K562 (cell line): ENCODE results near the gene ARL3. TPM values are rescaled to one million over a fixed set of nuclear protein-coding genes. Genes with fewer than 3 reads are reported as not detected.

Experiments
- ATAC-seq: fragments of 200-7000 bp; cut with Tn5 transposase; 3 replicates; pipeline ENCODE4 v1.9.1; 2020; ENCODE audit warnings: moderate library complexity
- BruUV-seq: library from RNA; stranded (reverse); fragments of 400-500 nt; replicated peaks from 2 replicates; lab custom pipeline; 2021; lab: Mats Ljungman, UMichigan
- CTCF ChIA-PET: fragments of 300-600 bp; formaldehyde crosslinking; extraction: SDS; loops from one replicate; lab custom pipeline; 2021; ENCODE audit warnings: low intra/inter-chr PET ratio; lab: Yijun Ruan, JAX
- POLR2A ChIA-PET: fragments of 300-600, 350-650 bp; sonication (Branson Sonifier 250); formaldehyde crosslinking; extraction: SDS; loops from one replicate; lab custom pipeline; 2021; ENCODE audit warnings: antibody characterized with exemption, inconsistent platforms; lab: Yijun Ruan, JAX
- DNase-seq, 4 experiments: peaks; one replicate each; pipeline versions ENCODE4 v3.0.0 to v3.0.0-alpha.2; 2011 to 2018; ENCODE audit warnings: low spot score in 3 of 4, mixed read lengths in 3 of 4; ENCODE audit errors: extremely low read depth in 1 of 4
- FAIRE-seq: peaks from 2 replicates; lab custom pipeline; 2011; peaks lifted over from hg19 to GRCh38; lab: Jason Lieb, UNC
- H2AFZ ChIP-seq: 2 replicates; pipeline ENCODE4 v1.6.0; 2011; ENCODE audit warnings: low read depth, low read length, control low read depth, inconsistent platforms
- H3K27ac ChIP-seq: fragments of 200-600 bp; 3 replicates; pipeline ENCODE4 v1.8.0; 2011; ENCODE audit warnings: low read depth, mild to moderate bottlenecking, control low read depth, inconsistent platforms, low read length, moderate library complexity, mixed read lengths; ENCODE audit errors: extremely low read depth
- H3K27me3 ChIP-seq, 2 experiments: fragments of 300-600 bp in 1 of 2; 2 replicates in 1 of 2; 3 replicates in 1 of 2; pipeline versions ENCODE4 v1.6.0 to v1.8.0; 2011; ENCODE audit warnings: inconsistent platforms in 2 of 2, low read length in 2 of 2, mild to moderate bottlenecking in 1 of 2, mixed read lengths in 1 of 2, moderate library complexity in 1 of 2; ENCODE audit not compliant: control insufficient read depth in 2 of 2, insufficient read depth in 2 of 2
- H3K36me3 ChIP-seq: fragments of 300-600 bp; 3 replicates; pipeline ENCODE4 v1.8.0; 2011; ENCODE audit warnings: mild to moderate bottlenecking, low read length, inconsistent platforms; ENCODE audit not compliant: control insufficient read depth, insufficient read depth
- H3K4me1 ChIP-seq, 2 experiments: fragments of 200-600 bp in 1 of 2; replicated peaks in 1 of 2; 2 replicates in 1 of 2; 3 replicates in 1 of 2; pipeline versions ENCODE4 v1.5.1 to v1.8.0; 2011; ENCODE audit warnings: inconsistent platforms in 2 of 2, low read length in 2 of 2, mild to moderate bottlenecking in 1 of 2, mixed read lengths in 1 of 2, moderate library complexity in 1 of 2; ENCODE audit not compliant: control insufficient read depth in 2 of 2, insufficient read depth in 2 of 2
- H3K4me2 ChIP-seq: 2 replicates; pipeline ENCODE4 v1.6.1; 2011; ENCODE audit warnings: low read length, control low read depth, inconsistent platforms, mixed read lengths; ENCODE audit not compliant: insufficient read depth
- H3K4me3 ChIP-seq: fragments of 200-600 bp; sonication (generic), shearing (Covaris generic); 2 replicates; pipeline ENCODE4 v1.5.1; 2016; ENCODE audit warnings: control low read depth, inconsistent platforms
- H3K79me2 ChIP-seq: fragments of 200-600 bp; 3 replicates; pipeline ENCODE4 v1.8.0; 2011; ENCODE audit warnings: low read length, inconsistent platforms; ENCODE audit not compliant: control insufficient read depth, insufficient read depth
- H3K9ac ChIP-seq, 2 experiments: 2 replicates each; pipeline versions ENCODE4 v1.6.0 to v1.6.1; 2011; ENCODE audit warnings: low read depth in 2 of 2, low read length in 2 of 2, control low read depth in 1 of 2, inconsistent platforms in 1 of 2, mild to moderate bottlenecking in 1 of 2, mixed read lengths in 1 of 2; ENCODE audit not compliant: insufficient read depth in 1 of 2
- H3K9me1 ChIP-seq: one replicate; pipeline ENCODE4 v1.6.0; 2011; ENCODE audit warnings: inconsistent platforms, mild to moderate bottlenecking, low read length, moderate library complexity; ENCODE audit not compliant: control insufficient read depth, insufficient read depth
- H3K9me3 ChIP-seq: replicated peaks from 2 replicates; pipeline ENCODE4 v1.5.1; 2011; ENCODE audit warnings: low read depth, low read length, inconsistent platforms; ENCODE audit not compliant: control insufficient read depth, insufficient read depth
- H4K20me1 ChIP-seq: replicated peaks from 2 replicates; pipeline ENCODE4 v1.6.1; 2011; ENCODE audit warnings: low read length, inconsistent platforms, mixed read lengths; ENCODE audit not compliant: control insufficient read depth, insufficient read depth
- PTRF ChIP-seq: fragments of 450-650 bp; IDR thresholded peaks from 2 replicates; pipeline ENCODE4 v1.6.1; 2016; ENCODE audit warnings: mild to moderate bottlenecking, missing genetic modification characterization, missing compliant biosample characterization
- SMARCB1 ChIP-seq: IDR thresholded peaks from 2 replicates; pipeline ENCODE4 v1.6.1; 2011; ENCODE audit warnings: improper control_type of control experiment, low read depth; ENCODE audit not compliant: insufficient read length
- ZNF75A ChIP-seq: fragments of 450-650 bp; formaldehyde crosslinking; IDR thresholded peaks from 2 replicates; pipeline ENCODE4 v1.4.0; 2020; ENCODE audit warnings: mild to moderate bottlenecking
- WGBS: fragments of 100-300 bp; shearing (Covaris generic); methylation state at CpG from one replicate; pipeline ENCODE4 v1.1.6; 2016; ENCODE audit warnings: low coverage, mixed read lengths; ENCODE audit not compliant: insufficient coverage; ENCODE audit errors: missing lambda C conversion rate; 5-methylcytosine and 5-hydroxymethylcytosine counted together
- in situ Hi-C: fragments of 300-500 bp; cut with MboI; formaldehyde crosslinking; loops from 4 replicates; pipeline ENCODE4 v1.15.0; 2018; ENCODE audit warnings: inconsistent platforms, mixed read lengths
- intact Hi-C: fragments of 100-400 bp; cut with micrococcal nuclease; formaldehyde crosslinking; loops from 2 replicates; pipeline ENCODE4 v1.14.2; 2022
- polyA plus RNA-seq, 8 experiments: library from polyadenylated mRNA; depleted of rRNA in 4 of 8; stranded (reverse) in 5 of 8; unstranded in 3 of 8; fragments of >200 nt; fragmentation: Nextera tagmentation in 2 of 8; fragmentation: Illumina TruSeq in 1 of 8; extraction: Ambion mirVana in 2 of 8; extraction: Trizol in 1 of 8; gene quantifications; 2 replicates each; pipeline versions ENCODE4 v1.2.1 to v1.2.3, GENCODE V29; 2011 to 2014; ENCODE audit warnings: inconsistent platforms in 1 of 8, missing spikeins in 1 of 8
- total RNA-seq, 7 experiments: library from RNA; depleted of rRNA in 6 of 7; stranded (reverse); fragments of >200 nt in 6 of 7; fragmentation: Illumina TruSeq in 2 of 7; extraction: Trizol in 2 of 7; gene quantifications; 2 replicates each; pipeline versions ENCODE4 v1.2.1 to v1.2.3, GENCODE V29; 2011 to 2021; ENCODE audit warnings: low replicate concordance in 1 of 7

ARL3 gene
- total and polyA plus RNA-seq, 9 of the 15 experiments (the other 6 are each of a cell fraction or from before 2014, with no cell fraction given): 2.9 to 8.9 (median 4.8) TPM

GRCh38 chr10:102624094-102624493 is 90.1 kb downstream of the ARL3 start:
- H3K36me3 ChIP-seq: no peaks in the 10 kb centered on the region
- FAIRE-seq (no peak), DNase-seq (no peak), ATAC-seq (no peak)
- ChIA-PET CTCF (no interaction called here), POLR2A (interaction anchor here (0.7 kb wide), 1 partner anchor 24 kb away, joined by 3 read pairs; no protein-coding TSS in a partner anchor)
- H3K9me3 ChIP-seq: no peaks in the 10 kb centered on the region
- H3K4me2 ChIP-seq: no peak overlapping the region
- peaks cover 2 to 25% of the 10 kb centered on the region in 2 experiments; a peak in 3 of 5 replicates for H3K4me1 ChIP-seq
- no peak overlapping the region for H2AFZ ChIP-seq
- no peak for TF ChIP-seq SMARCB1
- TF ChIP-seq PTRF (tag): no peak
- peak; percentile 92 for TF ChIP-seq ZNF75A (CRISPR knock-in tag)
- 36% methylated on average over 3 of the region's 3 CpGs for WGBS
- no peak overlapping the region for H3K9ac ChIP-seq
- H4K20me1 ChIP-seq: no peaks in the 10 kb centered on the region
- BruUV-seq: no TSS peak
- H3K27ac ChIP-seq: no peak overlapping the region
- intact Hi-C loops: no loop called here
- H3K9me1 ChIP-seq: no peaks in the 10 kb centered on the region
- H3K79me2 ChIP-seq: no peaks in the 10 kb centered on the region
- H3K4me3 ChIP-seq: no peak overlapping the region
- in situ Hi-C loops: loop anchor here (25.0 kb wide), 1 partner anchor 787 kb away; the partner anchor contains the start of gene KCNIP2
- no peaks in the 10 kb centered on the region for H3K27me3 ChIP-seq

Other genes with a start within 250 kb of the ARL3 start
Only the 7 nearest of the 9 such genes appear.
- 13.4 and 14.1 TPM in 2 replicates for gene TRIM8, start 69.9 kb downstream of the ARL3 start, total RNA-seq (2014; rRNA removed)
- gene TRIM8, start 69.9 kb downstream of the ARL3 start, total RNA-seq (2014; rRNA removed; fragmentation: Illumina TruSeq; extraction: Trizol): 7.3 and 7.5 TPM in 2 replicates
- 8.9 and 9.7 TPM in 2 replicates for gene TRIM8, start 69.9 kb downstream of the ARL3 start, total RNA-seq (2015; rRNA removed; fragmentation: Illumina TruSeq; extraction: Trizol)
- gene TRIM8, start 69.9 kb downstream of the ARL3 start, total RNA-seq (2021): 26.0 and 27.2 TPM in 2 replicates
- gene TRIM8, start 69.9 kb downstream of the ARL3 start, polyA plus RNA-seq (2011; rRNA removed): 9.1 and 11.2 TPM in 2 replicates
- gene TRIM8, start 69.9 kb downstream of the ARL3 start, polyA plus RNA-seq (2014; fragmentation: Illumina TruSeq; extraction: Trizol): 11.3 and 21.4 TPM in 2 replicates
- gene TRIM8, start 69.9 kb downstream of the ARL3 start, polyA plus RNA-seq (2014; fragmentation: Nextera tagmentation; extraction: Ambion mirVana): 1 to 10 TPM; 1.7 to 3.2 TPM
- 12.6 and 20.4 TPM in 2 replicates for gene TRIM8, start 69.9 kb downstream of the ARL3 start, polyA plus RNA-seq (2014; rRNA removed)
- gene SFXN2, start 239 bp upstream of the ARL3 start, total RNA-seq (2014; rRNA removed): 7.3 and 11.4 TPM in 2 replicates
- 17.1 and 22.5 TPM in 2 replicates for gene SFXN2, start 239 bp upstream of the ARL3 start, total RNA-seq (2014; rRNA removed; fragmentation: Illumina TruSeq; extraction: Trizol)
- 14.6 and 15.7 TPM in 2 replicates for gene SFXN2, start 239 bp upstream of the ARL3 start, total RNA-seq (2015; rRNA removed; fragmentation: Illumina TruSeq; extraction: Trizol)
- gene SFXN2, start 239 bp upstream of the ARL3 start, total RNA-seq (2021): 20.6 and 23.8 TPM in 2 replicates
- 10.7 and 14.5 TPM in 2 replicates for gene SFXN2, start 239 bp upstream of the ARL3 start, polyA plus RNA-seq (2011; rRNA removed)
- 23.7 and 24.1 TPM in 2 replicates for gene SFXN2, start 239 bp upstream of the ARL3 start, polyA plus RNA-seq (2014; fragmentation: Illumina TruSeq; extraction: Trizol)
- 10 to 100 TPM; 12.0 to 20.4 TPM for gene SFXN2, start 239 bp upstream of the ARL3 start, polyA plus RNA-seq (2014; fragmentation: Nextera tagmentation; extraction: Ambion mirVana)
- 13.9 and 23.3 TPM in 2 replicates for gene SFXN2, start 239 bp upstream of the ARL3 start, polyA plus RNA-seq (2014; rRNA removed)
- gene WBP1L, start 29.6 kb upstream of the ARL3 start, total RNA-seq (2014; rRNA removed): 11.4 and 15.0 TPM in 2 replicates
- 6.6 and 6.7 TPM in 2 replicates for gene WBP1L, start 29.6 kb upstream of the ARL3 start, total RNA-seq (2014; rRNA removed; fragmentation: Illumina TruSeq; extraction: Trizol)
- 8.7 and 9.1 TPM in 2 replicates for gene WBP1L, start 29.6 kb upstream of the ARL3 start, total RNA-seq (2015; rRNA removed; fragmentation: Illumina TruSeq; extraction: Trizol)
- gene WBP1L, start 29.6 kb upstream of the ARL3 start, total RNA-seq (2021): 11.8 and 14.4 TPM in 2 replicates
- gene WBP1L, start 29.6 kb upstream of the ARL3 start, polyA plus RNA-seq (2011; rRNA removed): 11.6 and 12.1 TPM in 2 replicates
- gene WBP1L, start 29.6 kb upstream of the ARL3 start, polyA plus RNA-seq (2014; fragmentation: Illumina TruSeq; extraction: Trizol): 11.5 and 12.3 TPM in 2 replicates
- 1 to 10 TPM; 3.2 to 5.3 TPM for gene WBP1L, start 29.6 kb upstream of the ARL3 start, polyA plus RNA-seq (2014; fragmentation: Nextera tagmentation; extraction: Ambion mirVana)
- 10.7 and 11.3 TPM in 2 replicates for gene WBP1L, start 29.6 kb upstream of the ARL3 start, polyA plus RNA-seq (2014; rRNA removed)
- not detected in 2 replicates for gene CYP17A1, start 123.0 kb upstream of the ARL3 start, total RNA-seq (2014; rRNA removed)
- gene CYP17A1, start 123.0 kb upstream of the ARL3 start, total RNA-seq (2014; rRNA removed; fragmentation: Illumina TruSeq; extraction: Trizol): not detected in 2 replicates
- not detected in 2 replicates for gene CYP17A1, start 123.0 kb upstream of the ARL3 start, total RNA-seq (2015; rRNA removed; fragmentation: Illumina TruSeq; extraction: Trizol)
- gene CYP17A1, start 123.0 kb upstream of the ARL3 start, total RNA-seq (2021): 2.3 TPM in 2 replicates
- gene CYP17A1, start 123.0 kb upstream of the ARL3 start, polyA plus RNA-seq (2011; rRNA removed): not detected in 2 replicates
- not detected in 2 replicates for gene CYP17A1, start 123.0 kb upstream of the ARL3 start, polyA plus RNA-seq (2014; fragmentation: Illumina TruSeq; extraction: Trizol)
- gene CYP17A1, start 123.0 kb upstream of the ARL3 start, polyA plus RNA-seq (2014; fragmentation: Nextera tagmentation; extraction: Ambion mirVana): not detected
- gene CYP17A1, start 123.0 kb upstream of the ARL3 start, polyA plus RNA-seq (2014; rRNA removed): not detected in 2 replicates
- 6.5 TPM in 2 replicates for gene BORCS7, start 139.9 kb upstream of the ARL3 start, total RNA-seq (2014; rRNA removed)
- 11.8 and 12.1 TPM in 2 replicates for gene BORCS7, start 139.9 kb upstream of the ARL3 start, total RNA-seq (2014; rRNA removed; fragmentation: Illumina TruSeq; extraction: Trizol)
- gene BORCS7, start 139.9 kb upstream of the ARL3 start, total RNA-seq (2015; rRNA removed; fragmentation: Illumina TruSeq; extraction: Trizol): 8.3 and 12.1 TPM in 2 replicates
- gene BORCS7, start 139.9 kb upstream of the ARL3 start, total RNA-seq (2021): 5.1 and 5.9 TPM in 2 replicates
- gene BORCS7, start 139.9 kb upstream of the ARL3 start, polyA plus RNA-seq (2011; rRNA removed): 12.8 and 14.5 TPM in 2 replicates
- 8.2 and 8.4 TPM in 2 replicates for gene BORCS7, start 139.9 kb upstream of the ARL3 start, polyA plus RNA-seq (2014; fragmentation: Illumina TruSeq; extraction: Trizol)
- gene BORCS7, start 139.9 kb upstream of the ARL3 start, polyA plus RNA-seq (2014; fragmentation: Nextera tagmentation; extraction: Ambion mirVana): 10 to 100 TPM; 14.0 to 17.0 TPM
- gene BORCS7, start 139.9 kb upstream of the ARL3 start, polyA plus RNA-seq (2014; rRNA removed): 12.9 and 14.0 TPM in 2 replicates
- gene AS3MT, start 155.1 kb upstream of the ARL3 start, total RNA-seq (2014; rRNA removed): not detected in 2 replicates
- 0.33 and 0.41 TPM in 2 replicates for gene AS3MT, start 155.1 kb upstream of the ARL3 start, total RNA-seq (2014; rRNA removed; fragmentation: Illumina TruSeq; extraction: Trizol)
- gene AS3MT, start 155.1 kb upstream of the ARL3 start, total RNA-seq (2015; rRNA removed; fragmentation: Illumina TruSeq; extraction: Trizol): 0.30 TPM in 1 of 2 replicates, not detected in the other
- 0.25 and 0.29 TPM in 2 replicates for gene AS3MT, start 155.1 kb upstream of the ARL3 start, total RNA-seq (2021)
- gene AS3MT, start 155.1 kb upstream of the ARL3 start, polyA plus RNA-seq (2011; rRNA removed): 0.07 TPM in 1 of 2 replicates, not detected in the other
- gene AS3MT, start 155.1 kb upstream of the ARL3 start, polyA plus RNA-seq (2014; fragmentation: Illumina TruSeq; extraction: Trizol): 0.19 TPM in 1 of 2 replicates, not detected in the other
- under 1 TPM; 0.04 to 0.14 TPM for gene AS3MT, start 155.1 kb upstream of the ARL3 start, polyA plus RNA-seq (2014; fragmentation: Nextera tagmentation; extraction: Ambion mirVana)
- 0.24 and 0.58 TPM in 2 replicates for gene AS3MT, start 155.1 kb upstream of the ARL3 start, polyA plus RNA-seq (2014; rRNA removed)
- gene CNNM2, start 203.9 kb upstream of the ARL3 start, total RNA-seq (2014; rRNA removed): 4.0 and 5.9 TPM in 2 replicates
- gene CNNM2, start 203.9 kb upstream of the ARL3 start, total RNA-seq (2014; rRNA removed; fragmentation: Illumina TruSeq; extraction: Trizol): 1.2 and 1.4 TPM in 2 replicates
- 1.2 and 1.5 TPM in 2 replicates for gene CNNM2, start 203.9 kb upstream of the ARL3 start, total RNA-seq (2015; rRNA removed; fragmentation: Illumina TruSeq; extraction: Trizol)
- 5.0 and 5.7 TPM in 2 replicates for gene CNNM2, start 203.9 kb upstream of the ARL3 start, total RNA-seq (2021)
- gene CNNM2, start 203.9 kb upstream of the ARL3 start, polyA plus RNA-seq (2011; rRNA removed): 1.3 and 1.7 TPM in 2 replicates
- gene CNNM2, start 203.9 kb upstream of the ARL3 start, polyA plus RNA-seq (2014; fragmentation: Illumina TruSeq; extraction: Trizol): 2.1 and 2.7 TPM in 2 replicates
- under 1 TPM; 0.21 to 0.23 TPM for gene CNNM2, start 203.9 kb upstream of the ARL3 start, polyA plus RNA-seq (2014; fragmentation: Nextera tagmentation; extraction: Ambion mirVana)
- 0.93 and 2.2 TPM in 2 replicates for gene CNNM2, start 203.9 kb upstream of the ARL3 start, polyA plus RNA-seq (2014; rRNA removed)